ENCODE measurements around the gene MOK.
"Not testable (repeated sequence)": the region's sequence is repeated elsewhere in the genome, so short reads cannot be mapped to it uniquely, and the experiment has no call there.

The MOK gene, protein sequence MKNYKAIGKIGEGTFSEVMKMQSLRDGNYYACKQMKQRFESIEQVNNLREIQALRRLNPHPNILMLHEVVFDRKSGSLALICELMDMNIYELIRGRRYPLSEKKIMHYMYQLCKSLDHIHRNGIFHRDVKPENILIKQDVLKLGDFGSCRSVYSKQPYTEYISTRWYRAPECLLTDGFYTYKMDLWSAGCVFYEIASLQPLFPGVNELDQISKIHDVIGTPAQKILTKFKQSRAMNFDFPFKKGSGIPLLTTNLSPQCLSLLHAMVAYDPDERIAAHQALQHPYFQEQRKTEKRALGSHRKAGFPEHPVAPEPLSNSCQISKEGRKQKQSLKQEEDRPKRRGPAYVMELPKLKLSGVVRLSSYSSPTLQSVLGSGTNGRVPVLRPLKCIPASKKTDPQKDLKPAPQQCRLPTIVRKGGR

DNA sequence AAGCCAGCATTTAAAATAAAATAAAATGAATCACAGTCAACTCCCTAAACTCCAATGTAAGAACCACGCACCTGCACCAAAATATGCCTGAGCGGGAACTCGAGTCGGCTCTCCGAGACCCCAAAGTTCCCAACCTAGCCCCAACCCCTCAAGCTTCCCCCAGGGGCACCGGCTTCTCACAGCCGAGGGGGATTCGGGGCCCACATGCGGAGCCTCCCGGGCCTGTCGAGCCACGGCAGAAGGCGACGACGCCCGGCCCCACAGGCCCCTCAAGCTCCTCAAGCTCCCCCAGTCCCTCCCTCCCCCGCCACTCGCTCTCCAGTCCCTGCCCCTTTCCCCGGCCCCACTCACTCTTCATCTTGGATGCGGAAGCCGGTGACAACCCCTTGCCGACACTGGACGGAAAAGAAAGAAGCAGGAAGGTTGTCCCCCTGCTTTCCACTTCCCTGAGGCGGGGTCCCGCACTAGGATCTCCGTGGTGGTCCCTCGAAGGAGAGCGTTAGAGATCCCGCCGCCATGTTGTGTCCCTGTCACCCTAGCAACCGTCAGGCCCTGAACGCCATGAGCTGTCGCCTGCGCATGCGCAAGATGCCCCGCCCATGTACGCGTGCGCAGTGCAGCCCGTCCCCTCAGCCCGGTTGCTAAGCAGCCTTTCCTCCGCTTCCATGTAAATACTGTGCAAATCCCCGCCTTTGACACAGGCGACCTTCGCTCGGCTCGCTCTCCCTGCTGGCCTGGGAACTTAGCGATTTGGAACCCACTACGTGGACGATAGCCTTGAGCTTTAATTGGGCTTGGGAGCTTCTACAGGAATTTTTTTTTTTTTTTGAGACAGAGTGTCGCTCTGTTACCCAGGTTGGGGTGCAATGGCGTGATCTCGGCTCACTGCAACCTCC is at the start of gene MOK:
MOK (minus strand) TSS at position 554 of the 896 bp plus-strand sequence; CDS start at position 358, 196 bp downstream.
- no peaks in the 10 kb centered on the region for H3K27me3 ChIP-seq (ENCODE audit: control insufficient read depth, insufficient read depth, low read length)
- H3K9me3 ChIP-seq (ENCODE audit: control insufficient read depth, insufficient read depth, low read depth, low read length), result no peaks in the 10 kb centered on the region
- no peaks in the 10 kb centered on the region for H3K4me1 ChIP-seq (ENCODE audit: control insufficient read depth, insufficient read depth, low read length)
- H3K9ac ChIP-seq (ENCODE audit: low read length), result no peak within 1 kb of the TSS
- no peaks in the 10 kb centered on the region for H3K36me3 ChIP-seq (ENCODE audit: control insufficient read depth, insufficient read depth, low read length)
- peak within 1 kb of the TSS; percentile 75 for H3K4me3 ChIP-seq (ENCODE audit: low read depth, low read length)
- no peak within 1 kb of the TSS for H3K27ac ChIP-seq (ENCODE audit: low read depth, low read length)

- no peaks in the 10 kb centered on the region for H3K9me3 ChIP-seq (ENCODE audit: control insufficient read depth, insufficient read depth, low read depth, low read length)
- H3K36me3 ChIP-seq (ENCODE audit: control insufficient read depth, insufficient read depth, low read length), result peaks cover 69% of the 10 kb centered on the region
- H3K9ac ChIP-seq (ENCODE audit: low read length), result no peak overlapping the region
- no peaks in the 10 kb centered on the region for H3K27me3 ChIP-seq (ENCODE audit: control insufficient read depth, insufficient read depth, low read length)
- no peaks in the 10 kb centered on the region for H3K4me1 ChIP-seq (ENCODE audit: control insufficient read depth, insufficient read depth, low read length)
- H3K27ac ChIP-seq (ENCODE audit: low read depth, low read length), result no peak overlapping the region
- no peak overlapping the region for H3K4me3 ChIP-seq (ENCODE audit: low read depth, low read length)
These were observed 48.2 kb upstream of the MOK start for GRCh38 chr14:102353126-102353619.

- Histone ChIP-seq H3K36me3 (ENCODE audit: control insufficient read depth, insufficient read depth, low read length) (peaks cover 68% of the 10 kb centered on the region), H3K9ac (ENCODE audit: low read length) (no peak overlapping the region), H3K9me3 (ENCODE audit: control insufficient read depth, insufficient read depth, low read depth, low read length) (no peaks in the 10 kb centered on the region), H3K27me3 (ENCODE audit: control insufficient read depth, insufficient read depth, low read length) (no peaks in the 10 kb centered on the region), H3K4me3 (ENCODE audit: low read depth, low read length) (no peak overlapping the region), H3K4me1 (ENCODE audit: control insufficient read depth, insufficient read depth, low read length) (no peaks in the 10 kb centered on the region), H3K27ac (ENCODE audit: low read depth, low read length) (no peak overlapping the region)
These were observed 47.2 kb upstream of the MOK start for GRCh38 chr14:102352213-102352612.

GRCh38 chr14:102351593-102351992 is 46.6 kb upstream of the MOK start:
- H3K4me1 ChIP-seq (ENCODE audit: control insufficient read depth, insufficient read depth, low read length); H3K9ac ChIP-seq (ENCODE audit: low read length); H3K27me3 ChIP-seq (ENCODE audit: control insufficient read depth, insufficient read depth, low read length); H3K4me3 ChIP-seq (ENCODE audit: low read depth, low read length); H3K9me3 ChIP-seq (ENCODE audit: control insufficient read depth, insufficient read depth, low read depth, low read length); H3K27ac ChIP-seq (ENCODE audit: low read depth, low read length): not testable (repeated sequence)
- peaks cover 72% of the 10 kb centered on the region for H3K36me3 ChIP-seq (ENCODE audit: control insufficient read depth, insufficient read depth, low read length)

DNA sequence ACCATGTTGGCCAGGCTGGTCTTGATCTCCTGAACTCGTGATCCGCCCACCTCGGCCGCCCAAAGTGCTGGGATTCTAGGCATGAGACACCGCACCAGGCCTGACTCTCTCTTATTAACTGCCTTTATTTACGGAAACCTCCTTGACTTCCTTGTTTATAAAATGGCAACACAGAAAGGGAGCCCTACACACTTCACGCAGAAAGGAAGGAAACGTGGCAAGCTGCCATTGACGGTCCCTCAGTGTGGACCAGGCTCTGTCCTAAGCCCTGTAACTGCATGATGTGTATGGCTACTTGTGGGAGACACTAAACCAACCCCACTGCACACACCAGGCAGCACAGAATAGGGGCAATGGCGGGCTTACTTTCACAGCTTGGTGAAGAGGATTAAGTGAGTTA is 46.1 kb upstream of the MOK start:
- no peaks in the 10 kb centered on the region for H3K27me3 ChIP-seq (ENCODE audit: control insufficient read depth, insufficient read depth, low read length)
- no peaks in the 10 kb centered on the region for H3K9me3 ChIP-seq (ENCODE audit: control insufficient read depth, insufficient read depth, low read depth, low read length)
- no peaks in the 10 kb centered on the region for H3K4me1 ChIP-seq (ENCODE audit: control insufficient read depth, insufficient read depth, low read length)
- H3K36me3 ChIP-seq (ENCODE audit: control insufficient read depth, insufficient read depth, low read length), result peaks cover 67% of the 10 kb centered on the region
- no peak overlapping the region for H3K27ac ChIP-seq (ENCODE audit: low read depth, low read length)
- no peak overlapping the region for H3K9ac ChIP-seq (ENCODE audit: low read length)
- H3K4me3 ChIP-seq (ENCODE audit: low read depth, low read length), result no peak overlapping the region

GRCh38 chr14:102348376-102348775 is 43.4 kb upstream of the MOK start:
- Histone ChIP-seq H3K9ac (ENCODE audit: low read length) (no peak overlapping the region), H3K4me3 (ENCODE audit: low read depth, low read length) (no peak overlapping the region), H3K9me3 (ENCODE audit: control insufficient read depth, insufficient read depth, low read depth, low read length) (no peaks in the 10 kb centered on the region), H3K27me3 (ENCODE audit: control insufficient read depth, insufficient read depth, low read length) (no peaks in the 10 kb centered on the region), H3K27ac (ENCODE audit: low read depth, low read length) (no peak overlapping the region), H3K4me1 (ENCODE audit: control insufficient read depth, insufficient read depth, low read length) (no peaks in the 10 kb centered on the region), H3K36me3 (ENCODE audit: control insufficient read depth, insufficient read depth, low read length) (peaks cover 65% of the 10 kb centered on the region)

- H3K27ac ChIP-seq (ENCODE audit: low read depth, low read length), result no peak overlapping the region
- peaks cover 68% of the 10 kb centered on the region for H3K36me3 ChIP-seq (ENCODE audit: control insufficient read depth, insufficient read depth, low read length)
- no peak overlapping the region for H3K4me3 ChIP-seq (ENCODE audit: low read depth, low read length)
- H3K9me3 ChIP-seq (ENCODE audit: control insufficient read depth, insufficient read depth, low read depth, low read length), result no peaks in the 10 kb centered on the region
- H3K9ac ChIP-seq (ENCODE audit: low read length), result no peak overlapping the region
- no peaks in the 10 kb centered on the region for H3K27me3 ChIP-seq (ENCODE audit: control insufficient read depth, insufficient read depth, low read length)
- no peaks in the 10 kb centered on the region for H3K4me1 ChIP-seq (ENCODE audit: control insufficient read depth, insufficient read depth, low read length)
These were observed 41.7 kb upstream of the MOK start for GRCh38 chr14:102346645-102347044.

DNA sequence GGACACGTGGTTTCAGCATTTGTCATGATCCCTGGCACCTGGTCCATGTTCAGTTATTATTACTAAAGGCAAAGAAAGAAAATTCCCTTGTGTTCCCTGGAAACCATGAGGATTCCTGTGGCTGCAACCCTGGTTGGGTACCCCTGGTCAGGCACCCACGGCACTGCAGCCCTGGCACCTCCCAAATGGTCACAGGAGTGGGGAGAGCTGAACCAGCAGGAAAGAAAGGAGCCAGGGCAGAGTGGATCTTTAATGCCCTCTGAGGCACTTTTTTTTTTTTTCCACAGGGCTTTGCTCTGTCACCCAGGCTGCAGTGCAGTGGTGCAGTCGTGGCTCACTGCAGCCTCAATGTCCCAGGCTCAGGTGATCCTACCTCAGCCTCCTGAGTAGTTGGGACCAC is 40.3 kb upstream of the MOK start:
- H3K27me3 ChIP-seq (ENCODE audit: control insufficient read depth, insufficient read depth, low read length), result no peaks in the 10 kb centered on the region
- H3K27ac ChIP-seq (ENCODE audit: low read depth, low read length), result no peak overlapping the region
- no peak overlapping the region for H3K9ac ChIP-seq (ENCODE audit: low read length)
- H3K4me3 ChIP-seq (ENCODE audit: low read depth, low read length), result no peak overlapping the region
- no peaks in the 10 kb centered on the region for H3K9me3 ChIP-seq (ENCODE audit: control insufficient read depth, insufficient read depth, low read depth, low read length)
- H3K4me1 ChIP-seq (ENCODE audit: control insufficient read depth, insufficient read depth, low read length), result no peaks in the 10 kb centered on the region
- peaks cover 75% of the 10 kb centered on the region for H3K36me3 ChIP-seq (ENCODE audit: control insufficient read depth, insufficient read depth, low read length)

GRCh38 chr14:102344485-102344884 is 39.5 kb upstream of the MOK start:
- H3K4me1 ChIP-seq (ENCODE audit: control insufficient read depth, insufficient read depth, low read length), result no peaks in the 10 kb centered on the region
- no peak overlapping the region for H3K9ac ChIP-seq (ENCODE audit: low read length)
- H3K27ac ChIP-seq (ENCODE audit: low read depth, low read length), result no peak overlapping the region
- no peak overlapping the region for H3K4me3 ChIP-seq (ENCODE audit: low read depth, low read length)
- no peaks in the 10 kb centered on the region for H3K27me3 ChIP-seq (ENCODE audit: control insufficient read depth, insufficient read depth, low read length)
- peaks cover 74% of the 10 kb centered on the region for H3K36me3 ChIP-seq (ENCODE audit: control insufficient read depth, insufficient read depth, low read length)
- no peaks in the 10 kb centered on the region for H3K9me3 ChIP-seq (ENCODE audit: control insufficient read depth, insufficient read depth, low read depth, low read length)

DNA sequence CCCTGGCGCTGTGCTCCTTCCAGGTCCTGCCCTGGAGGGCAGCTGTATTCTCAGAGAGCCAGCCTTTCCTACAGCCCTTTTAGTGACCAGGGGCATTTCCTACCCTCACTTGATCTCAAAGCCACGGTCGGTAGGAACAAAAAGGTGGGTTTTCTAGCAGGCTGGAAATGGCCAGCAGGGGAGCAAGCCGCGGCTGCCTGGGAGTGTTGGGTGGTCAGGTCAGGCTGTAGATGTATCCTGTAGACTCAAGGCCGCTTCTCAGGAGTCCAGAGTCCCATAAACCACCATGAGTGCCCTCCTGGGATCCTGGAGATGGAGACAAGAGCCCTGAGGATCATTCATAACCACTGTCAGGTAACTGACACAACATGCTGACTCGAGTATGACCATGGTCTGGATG is 39.1 kb upstream of the MOK start:
- no peaks in the 10 kb centered on the region for H3K27me3 ChIP-seq (ENCODE audit: control insufficient read depth, insufficient read depth, low read length)
- peaks cover 73% of the 10 kb centered on the region for H3K36me3 ChIP-seq (ENCODE audit: control insufficient read depth, insufficient read depth, low read length)
- no peak overlapping the region for H3K9ac ChIP-seq (ENCODE audit: low read length)
- no peaks in the 10 kb centered on the region for H3K4me1 ChIP-seq (ENCODE audit: control insufficient read depth, insufficient read depth, low read length)
- no peak overlapping the region for H3K4me3 ChIP-seq (ENCODE audit: low read depth, low read length)
- H3K27ac ChIP-seq (ENCODE audit: low read depth, low read length), result no peak overlapping the region
- H3K9me3 ChIP-seq (ENCODE audit: control insufficient read depth, insufficient read depth, low read depth, low read length), result no peaks in the 10 kb centered on the region

GRCh38 chr14:102342238-102342637 is 37.3 kb upstream of the MOK start:
- H3K27ac ChIP-seq (ENCODE audit: low read depth, low read length), result no peak overlapping the region
- H3K4me3 ChIP-seq (ENCODE audit: low read depth, low read length), result no peak overlapping the region
- H3K4me1 ChIP-seq (ENCODE audit: control insufficient read depth, insufficient read depth, low read length), result no peaks in the 10 kb centered on the region
- H3K9ac ChIP-seq (ENCODE audit: low read length), result no peak overlapping the region
- peaks cover 69% of the 10 kb centered on the region for H3K36me3 ChIP-seq (ENCODE audit: control insufficient read depth, insufficient read depth, low read length)
- no peaks in the 10 kb centered on the region for H3K27me3 ChIP-seq (ENCODE audit: control insufficient read depth, insufficient read depth, low read length)
- no peaks in the 10 kb centered on the region for H3K9me3 ChIP-seq (ENCODE audit: control insufficient read depth, insufficient read depth, low read depth, low read length)
